ENCODE measurements around the gene AK8. TPM values are rescaled to one million over a fixed set of nuclear protein-coding genes. Genes with fewer than 3 reads are reported as not detected.

The AK8 gene
- total and polyA plus RNA-seq, 4 donors = 2.3 to 5.3 (median 3.9) TPM

GRCh38 chr9:132864277-132864676 lies 13.8 kb downstream of the AK8 start:
- 75% methylated on average over 2 of the region's 2 CpGs for WGBS (ENCODE audit: insufficient coverage)
- Histone ChIP-seq H3K36me3 (ENCODE audit: control insufficient read depth, insufficient read depth, low read length) (peaks cover 18% of the 10 kb centered on the region), H3K4me1 (ENCODE audit: control insufficient read depth, insufficient read depth, low read length) (peaks cover 4% of the 10 kb centered on the region), H3K27me3 (ENCODE audit: control insufficient read depth, insufficient read depth, low read length) (no peaks in the 10 kb centered on the region), H3K9me3 (ENCODE audit: control insufficient read depth, insufficient read depth, low read length) (no peaks in the 10 kb centered on the region), H3K27ac (ENCODE audit: low read depth, low read length) (no peak overlapping the region), H3K4me3 (ENCODE audit: low read depth, low read length) (no peak overlapping the region)
- no peak for DNase-seq (ENCODE audit: low read depth in 4 of 6, low spot score in 6 of 6)

GRCh38 chr9:132863096-132863495 lies 15.0 kb downstream of the AK8 start:
- Histone ChIP-seq H3K27me3 (ENCODE audit: control insufficient read depth, insufficient read depth, low read length) (no peaks in the 10 kb centered on the region), H3K36me3 (ENCODE audit: control insufficient read depth, insufficient read depth, low read length) (peaks cover 17% of the 10 kb centered on the region), H3K4me3 (ENCODE audit: low read depth, low read length) (no peak overlapping the region), H3K27ac (ENCODE audit: low read depth, low read length) (no peak overlapping the region), H3K9me3 (ENCODE audit: control insufficient read depth, insufficient read depth, low read length) (no peaks in the 10 kb centered on the region), H3K4me1 (ENCODE audit: control insufficient read depth, insufficient read depth, low read length) (peaks cover 5% of the 10 kb centered on the region)
- DNase-seq (ENCODE audit: low read depth in 4 of 6, low spot score in 6 of 6) = no peak
- 90% methylated on average over 8 of the region's 12 CpGs for WGBS (ENCODE audit: insufficient coverage)

GRCh38 chr9:132862533-132862932 lies 15.6 kb downstream of the AK8 start:
- Histone ChIP-seq H3K4me3 (ENCODE audit: low read depth, low read length) (no peak overlapping the region), H3K27me3 (ENCODE audit: control insufficient read depth, insufficient read depth, low read length) (no peaks in the 10 kb centered on the region), H3K27ac (ENCODE audit: low read depth, low read length) (no peak overlapping the region), H3K36me3 (ENCODE audit: control insufficient read depth, insufficient read depth, low read length) (peaks cover 22% of the 10 kb centered on the region), H3K4me1 (ENCODE audit: control insufficient read depth, insufficient read depth, low read length) (peaks cover 8% of the 10 kb centered on the region), H3K9me3 (ENCODE audit: control insufficient read depth, insufficient read depth, low read length) (no peaks in the 10 kb centered on the region)
- WGBS (ENCODE audit: insufficient coverage) = 64% methylated on average over 3 of the region's 6 CpGs
- no peak for DNase-seq (ENCODE audit: low read depth in 4 of 6, low spot score in 6 of 6)

- WGBS (ENCODE audit: insufficient coverage) = 80% methylated on average over 3 of the region's 3 CpGs
- H3K36me3 ChIP-seq (ENCODE audit: control insufficient read depth, insufficient read depth, low read length) = peaks cover 25% of the 10 kb centered on the region
- peaks cover 11% of the 10 kb centered on the region for H3K4me1 ChIP-seq (ENCODE audit: control insufficient read depth, insufficient read depth, low read length)
- no peak overlapping the region for H3K4me3 ChIP-seq (ENCODE audit: low read depth, low read length)
- H3K27ac ChIP-seq (ENCODE audit: low read depth, low read length) = no peak overlapping the region
- no peaks in the 10 kb centered on the region for H3K27me3 ChIP-seq (ENCODE audit: control insufficient read depth, insufficient read depth, low read length)
- no peak for DNase-seq (ENCODE audit: low read depth in 4 of 6, low spot score in 6 of 6)
- no peaks in the 10 kb centered on the region for H3K9me3 ChIP-seq (ENCODE audit: control insufficient read depth, insufficient read depth, low read length)
These were observed 16.4 kb downstream of the AK8 start for GRCh38 chr9:132861666-132862065.

GRCh38 chr9:132858751-132859150 lies 19.3 kb downstream of the AK8 start:
- no peak for DNase-seq (ENCODE audit: low read depth in 4 of 6, low spot score in 6 of 6)
- peaks cover 33% of the 10 kb centered on the region for H3K36me3 ChIP-seq (ENCODE audit: control insufficient read depth, insufficient read depth, low read length)
- no peaks in the 10 kb centered on the region for H3K9me3 ChIP-seq (ENCODE audit: control insufficient read depth, insufficient read depth, low read length)
- no peaks in the 10 kb centered on the region for H3K27me3 ChIP-seq (ENCODE audit: control insufficient read depth, insufficient read depth, low read length)
- WGBS (ENCODE audit: insufficient coverage) = 62% methylated on average over 6 of the region's 7 CpGs
- H3K27ac ChIP-seq (ENCODE audit: low read depth, low read length) = no peak overlapping the region
- H3K4me1 ChIP-seq (ENCODE audit: control insufficient read depth, insufficient read depth, low read length) = peaks cover 11% of the 10 kb centered on the region
- H3K4me3 ChIP-seq (ENCODE audit: low read depth, low read length) = no peak overlapping the region

GRCh38 chr9:132857616-132858342 lies 20.3 kb downstream of the AK8 start:
- peak in 2 of 6 donors; percentile 10 to 51 for DNase-seq (ENCODE audit: low read depth in 4 of 6, low spot score in 6 of 6)
- Histone ChIP-seq H3K27me3 (ENCODE audit: control insufficient read depth, insufficient read depth, low read length) (no peaks in the 10 kb centered on the region), H3K4me1 (ENCODE audit: control insufficient read depth, insufficient read depth, low read length) (peaks cover 11% of the 10 kb centered on the region), H3K36me3 (ENCODE audit: control insufficient read depth, insufficient read depth, low read length) (peaks cover 28% of the 10 kb centered on the region), H3K4me3 (ENCODE audit: low read depth, low read length) (no peak overlapping the region), H3K9me3 (ENCODE audit: control insufficient read depth, insufficient read depth, low read length) (no peaks in the 10 kb centered on the region), H3K27ac (ENCODE audit: low read depth, low read length) (no peak overlapping the region)
- 55% methylated on average over 24 of the region's 24 CpGs for WGBS (ENCODE audit: insufficient coverage)

- no peak overlapping the region for H3K4me3 ChIP-seq (ENCODE audit: low read depth, low read length)
- H3K27ac ChIP-seq (ENCODE audit: low read depth, low read length) = no peak overlapping the region
- DNase-seq (ENCODE audit: low read depth in 4 of 6, low spot score in 6 of 6) = no peak
- H3K9me3 ChIP-seq (ENCODE audit: control insufficient read depth, insufficient read depth, low read length) = no peaks in the 10 kb centered on the region
- no peaks in the 10 kb centered on the region for H3K27me3 ChIP-seq (ENCODE audit: control insufficient read depth, insufficient read depth, low read length)
- peaks cover 22% of the 10 kb centered on the region for H3K36me3 ChIP-seq (ENCODE audit: control insufficient read depth, insufficient read depth, low read length)
- H3K4me1 ChIP-seq (ENCODE audit: control insufficient read depth, insufficient read depth, low read length) = peaks cover 11% of the 10 kb centered on the region
- 64% methylated on average over 2 of the region's 8 CpGs for WGBS (ENCODE audit: insufficient coverage)
These were observed 21.1 kb downstream of the AK8 start for GRCh38 chr9:132857031-132857430.

GRCh38 chr9:132855904-132856303 lies 22.2 kb downstream of the AK8 start:
- 82% methylated on average over 2 of the region's 5 CpGs for WGBS (ENCODE audit: insufficient coverage)

GRCh38 chr9:132854832-132855231 lies 23.3 kb downstream of the AK8 start:
- H3K36me3 ChIP-seq (ENCODE audit: control insufficient read depth, insufficient read depth, low read length) = peaks cover 22% of the 10 kb centered on the region
- H3K4me3 ChIP-seq (ENCODE audit: low read depth, low read length) = no peak overlapping the region
- no peaks in the 10 kb centered on the region for H3K9me3 ChIP-seq (ENCODE audit: control insufficient read depth, insufficient read depth, low read length)
- 91% methylated on average over 10 of the region's 10 CpGs for WGBS (ENCODE audit: insufficient coverage)
- H3K27me3 ChIP-seq (ENCODE audit: control insufficient read depth, insufficient read depth, low read length) = no peaks in the 10 kb centered on the region
- no peak for DNase-seq (ENCODE audit: low read depth in 4 of 6, low spot score in 6 of 6)
- peaks cover 11% of the 10 kb centered on the region for H3K4me1 ChIP-seq (ENCODE audit: control insufficient read depth, insufficient read depth, low read length)
- no peak overlapping the region for H3K27ac ChIP-seq (ENCODE audit: low read depth, low read length)

More at GRCh38 chr9:132855904-132856303, 22.2 kb downstream of the AK8 start:
- H3K27me3 ChIP-seq (ENCODE audit: control insufficient read depth, insufficient read depth, low read length) = no peaks in the 10 kb centered on the region
- no peak overlapping the region for H3K27ac ChIP-seq (ENCODE audit: low read depth, low read length)
- no peaks in the 10 kb centered on the region for H3K9me3 ChIP-seq (ENCODE audit: control insufficient read depth, insufficient read depth, low read length)
- H3K4me1 ChIP-seq (ENCODE audit: control insufficient read depth, insufficient read depth, low read length) = peaks cover 11% of the 10 kb centered on the region
- DNase-seq (ENCODE audit: low read depth in 4 of 6, low spot score in 6 of 6) = no peak
- peaks cover 24% of the 10 kb centered on the region for H3K36me3 ChIP-seq (ENCODE audit: control insufficient read depth, insufficient read depth, low read length)
- no peak overlapping the region for H3K4me3 ChIP-seq (ENCODE audit: low read depth, low read length)

- Histone ChIP-seq H3K9me3 (ENCODE audit: control insufficient read depth, insufficient read depth, low read length) (no peaks in the 10 kb centered on the region), H3K4me1 (ENCODE audit: control insufficient read depth, insufficient read depth, low read length) (peaks cover 22% of the 10 kb centered on the region), H3K36me3 (ENCODE audit: control insufficient read depth, insufficient read depth, low read length) (peaks cover 21% of the 10 kb centered on the region), H3K27ac (ENCODE audit: low read depth, low read length) (no peak overlapping the region), H3K4me3 (ENCODE audit: low read depth, low read length) (no peak overlapping the region), H3K27me3 (ENCODE audit: control insufficient read depth, insufficient read depth, low read length) (no peaks in the 10 kb centered on the region)
- DNase-seq (ENCODE audit: low read depth in 4 of 6, low spot score in 6 of 6) = no peak
- WGBS (ENCODE audit: insufficient coverage) = 100% methylated on average over 2 of the region's 4 CpGs
These were observed 24.6 kb downstream of the AK8 start for GRCh38 chr9:132853482-132853881.
